ENCODE measurements around the gene PLSCR3. TPM values are rescaled to one million over a fixed set of nuclear protein-coding genes. Genes with fewer than 3 reads are reported as not detected.

The PLSCR3 gene
- total RNA-seq, 1 experiment from 2014 or later: 43.8 TPM

- ChIA-PET POLR2A (interaction anchor here (1.2 kb wide), 1 partner anchor 11 kb away, joined by 3 read pairs; no protein-coding TSS in a partner anchor), RAD21 (ENCODE audit: low non-redundant PET in 1 of 2, low total read pairs in 2 of 2, uncharacterized antibody in 2 of 2, unreplicated experiment in 2 of 2) (no interaction called here), CTCF (no interaction called here)
- H3K9ac ChIP-seq (ENCODE audit: low read length): no peak overlapping the region
- H3K4me2 ChIP-seq (ENCODE audit: low read length): no peak overlapping the region
- no peaks in the 10 kb centered on the region for H3K27me3 ChIP-seq (ENCODE audit: insufficient read depth, low read length)
- TF ChIP-seq, protein P1, sequence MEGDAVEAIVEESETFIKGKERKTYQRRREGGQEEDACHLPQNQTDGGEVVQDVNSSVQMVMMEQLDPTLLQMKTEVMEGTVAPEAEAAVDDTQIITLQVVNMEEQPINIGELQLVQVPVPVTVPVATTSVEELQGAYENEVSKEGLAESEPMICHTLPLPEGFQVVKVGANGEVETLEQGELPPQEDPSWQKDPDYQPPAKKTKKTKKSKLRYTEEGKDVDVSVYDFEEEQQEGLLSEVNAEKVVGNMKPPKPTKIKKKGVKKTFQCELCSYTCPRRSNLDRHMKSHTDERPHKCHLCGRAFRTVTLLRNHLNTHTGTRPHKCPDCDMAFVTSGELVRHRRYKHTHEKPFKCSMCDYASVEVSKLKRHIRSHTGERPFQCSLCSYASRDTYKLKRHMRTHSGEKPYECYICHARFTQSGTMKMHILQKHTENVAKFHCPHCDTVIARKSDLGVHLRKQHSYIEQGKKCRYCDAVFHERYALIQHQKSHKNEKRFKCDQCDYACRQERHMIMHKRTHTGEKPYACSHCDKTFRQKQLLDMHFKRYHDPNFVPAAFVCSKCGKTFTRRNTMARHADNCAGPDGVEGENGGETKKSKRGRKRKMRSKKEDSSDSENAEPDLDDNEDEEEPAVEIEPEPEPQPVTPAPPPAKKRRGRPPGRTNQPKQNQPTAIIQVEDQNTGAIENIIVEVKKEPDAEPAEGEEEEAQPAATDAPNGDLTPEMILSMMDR (IDR thresholded peaks at IDR 0.05 in 2 of 3, conservative IDR thresholded peaks at IDR 0.05 in 1 of 3; ENCODE audit: borderline replicate concordance in 1 of 3, insufficient read depth in 1 of 3, low read depth in 2 of 3, low read length in 2 of 3): no peak
- TF ChIP-seq ZBTB33 (IDR thresholded peaks at IDR 0.05; ENCODE audit: extremely low read depth, insufficient replicate concordance, low read length) (no peak), MAX (IDR thresholded peaks at IDR 0.05) (no peak), FOSL1 (IDR thresholded peaks at IDR 0.05; ENCODE audit: low read depth) (no peak), POLR2AphosphoS5 (IDR thresholded peaks at IDR 0.05; ENCODE audit: low read depth, low read length) (no peak), EGR1 (IDR thresholded peaks at IDR 0.05; ENCODE audit: low read depth) (no peak), POLR2A (IDR thresholded peaks at IDR 0.05; ENCODE audit: borderline replicate concordance, extremely low read depth, insufficient read depth, insufficient read length) (no peak), YY1 (IDR thresholded peaks at IDR 0.05; ENCODE audit: extremely low read depth, insufficient replicate concordance, low read depth, low read length) (no peak), RAD21 (IDR thresholded peaks at IDR 0.05; ENCODE audit: low read depth) (no peak), REST (IDR thresholded peaks at IDR 0.05; ENCODE audit: low read depth) (no peak), ATF3 (IDR thresholded peaks at IDR 0.05) (no peak), CBX3 (IDR thresholded peaks at IDR 0.05; ENCODE audit: low read depth) (no peak), JUND (IDR thresholded peaks at IDR 0.05) (no peak), CEBPB (IDR thresholded peaks at IDR 0.05; ENCODE audit: low read depth) (no peak), EZH2 (IDR thresholded peaks at IDR 0.05) (no peak), ZNF274 (IDR thresholded peaks at IDR 0.05; ENCODE audit: low read depth, low read length) (no peak), TCF7L2 (IDR thresholded peaks at IDR 0.05; ENCODE audit: borderline replicate concordance, extremely low read depth, insufficient read depth, insufficient read length) (no peak)
- no peak overlapping the region for H3K27ac ChIP-seq (ENCODE audit: low read depth, low read length)
- BruUV-seq (replicated peaks): no TSS peak
- ATAC-seq (no peak), DNase-seq (ENCODE audit: low read depth, low spot score) (no peak)
- no peaks in the 10 kb centered on the region for H3K9me3 ChIP-seq (ENCODE audit: control insufficient read depth in 1 of 2, insufficient read depth in 1 of 2, low read depth in 1 of 2, low read length in 2 of 2)
- H3K4me1 ChIP-seq (ENCODE audit: control insufficient read depth in 1 of 2, insufficient read depth in 2 of 2, low read length in 2 of 2): peaks cover 6 to 17% of the 10 kb centered on the region in 2 experiments; a peak in 3 of 4 replicates
- 0 out of 2 replicates have a peak, but pooled peaks cover 7% of the 10 kb centered on the region for H3K79me2 ChIP-seq (ENCODE audit: insufficient read depth, low read length)
- no peaks in the 10 kb centered on the region for H3K9me2 ChIP-seq (ENCODE audit: insufficient read depth)
- intact Hi-C loops (cut with micrococcal nuclease): loop anchor here (5.0 kb wide), 1 partner anchor 33 kb away; the partner anchor contains the start of gene TMEM95
- no peaks in the 10 kb centered on the region for H4K20me1 ChIP-seq (ENCODE audit: insufficient read depth)
- peaks cover 10 to 18% of the 10 kb centered on the region in 2 experiments; a peak in 3 of 4 replicates for H3K36me3 ChIP-seq (ENCODE audit: control insufficient read depth in 1 of 2, insufficient read depth in 2 of 2, low read length in 2 of 2)
- no peak overlapping the region for H2AFZ ChIP-seq (ENCODE audit: low read depth, low read length, poor library complexity, severe bottlenecking)
- no peak overlapping the region for H3K4me3 ChIP-seq (replicated peaks in 1 of 2; ENCODE audit: low read depth in 1 of 2, low read length in 2 of 2)
Observed at GRCh38 chr17:7389924-7390910, 4.1 kb downstream of the PLSCR3 start.
